ENCODE data around the gene PDGFRB.

Gene PDGFRB

GRCh38 chr5:150172145-150172544 is 16.5 kb upstream of the PDGFRB start:
- Histone ChIP-seq H4K20me1 (ENCODE audit: insufficient read depth, low read length) (no peaks in the 10 kb centered on the region), H3K4me3 (ENCODE audit: low read length) (no peak overlapping the region), H2AFZ (ENCODE audit: low read depth, low read length) (no peak overlapping the region), H3K79me2 (ENCODE audit: low read length) (no peaks in the 10 kb centered on the region), H3K36me3 (replicated peaks; ENCODE audit: low read depth, low read length) (no peaks in the 10 kb centered on the region), H3K9ac (ENCODE audit: low read length) (no peak overlapping the region), H3K27ac (ENCODE audit: low read length) (no peak overlapping the region), H3K4me2 (ENCODE audit: low read length) (no peak overlapping the region), H3K4me1 (ENCODE audit: low read length) (no peaks in the 10 kb centered on the region), H3K27me3 (ENCODE audit: low read depth, low read length) (peaks cover 6% of the 10 kb centered on the region), H3K9me3 (ENCODE audit: insufficient read depth, low read length) (no peaks in the 10 kb centered on the region)
- TF ChIP-seq EZH2phosphoT487 (IDR thresholded peaks at IDR 0.05; ENCODE audit: low read depth), result no peak

- peaks cover under 1% of the 10 kb centered on the region; the same call in 1 of the 2 replicates for H3K4me1 ChIP-seq (ENCODE audit: low read length)
- H4K20me1 ChIP-seq (ENCODE audit: insufficient read depth, low read length), result no peaks in the 10 kb centered on the region
- H3K9ac ChIP-seq (ENCODE audit: low read length), result no peak overlapping the region
- H3K79me2 ChIP-seq (ENCODE audit: low read length), result no peaks in the 10 kb centered on the region
- H2AFZ ChIP-seq (ENCODE audit: low read depth, low read length), result no peak overlapping the region
- H3K4me3 ChIP-seq (ENCODE audit: low read length), result no peak overlapping the region
- TF ChIP-seq EZH2phosphoT487 (IDR thresholded peaks at IDR 0.05; ENCODE audit: low read depth) (no peak), CTCF (IDR thresholded peaks at IDR 0.05; ENCODE audit: low read depth, low read length) (no peak)
- H3K27me3 ChIP-seq (ENCODE audit: low read depth, low read length), result peaks cover 6% of the 10 kb centered on the region
- no peaks in the 10 kb centered on the region for H3K9me3 ChIP-seq (ENCODE audit: insufficient read depth, low read length)
- no peaks in the 10 kb centered on the region for H3K36me3 ChIP-seq (replicated peaks; ENCODE audit: low read depth, low read length)
- H3K4me2 ChIP-seq (ENCODE audit: low read length), result no peak overlapping the region
- no peak overlapping the region for H3K27ac ChIP-seq (ENCODE audit: low read length)
These were observed 13.2 kb upstream of the PDGFRB start for GRCh38 chr5:150168864-150169263.

GRCh38 chr5:150167908-150168307 is 12.3 kb upstream of the PDGFRB start:
- H3K36me3 ChIP-seq (replicated peaks; ENCODE audit: low read depth, low read length), result no peaks in the 10 kb centered on the region
- H3K27me3 ChIP-seq (ENCODE audit: low read depth, low read length), result peaks cover 6% of the 10 kb centered on the region
- no peak for TF ChIP-seq EZH2phosphoT487 (IDR thresholded peaks at IDR 0.05; ENCODE audit: low read depth)
- no peak for TF ChIP-seq CTCF (IDR thresholded peaks at IDR 0.05; ENCODE audit: low read depth, low read length)
- no peak overlapping the region for H3K27ac ChIP-seq (ENCODE audit: low read length)
- H3K9ac ChIP-seq (ENCODE audit: low read length), result no peak overlapping the region
- no peak overlapping the region for H3K4me3 ChIP-seq (ENCODE audit: low read length)
- no peaks in the 10 kb centered on the region for H4K20me1 ChIP-seq (ENCODE audit: insufficient read depth, low read length)
- peaks cover 10% of the 10 kb centered on the region for H3K4me1 ChIP-seq (ENCODE audit: low read length)
- no peaks in the 10 kb centered on the region for H3K9me3 ChIP-seq (ENCODE audit: insufficient read depth, low read length)
- no peaks in the 10 kb centered on the region for H3K79me2 ChIP-seq (ENCODE audit: low read length)
- no peak overlapping the region for H2AFZ ChIP-seq (ENCODE audit: low read depth, low read length)
- no peak overlapping the region for H3K4me2 ChIP-seq (ENCODE audit: low read length)

- Histone ChIP-seq H3K27me3 (ENCODE audit: low read depth, low read length) (peaks cover 6% of the 10 kb centered on the region), H3K9me3 (ENCODE audit: insufficient read depth, low read length) (no peaks in the 10 kb centered on the region), H4K20me1 (ENCODE audit: insufficient read depth, low read length) (no peaks in the 10 kb centered on the region), H3K9ac (ENCODE audit: low read length) (no peak overlapping the region), H3K4me2 (ENCODE audit: low read length) (no peak overlapping the region), H3K79me2 (ENCODE audit: low read length) (no peaks in the 10 kb centered on the region), H3K4me3 (ENCODE audit: low read length) (no peak overlapping the region), H2AFZ (ENCODE audit: low read depth, low read length) (no peak overlapping the region), H3K36me3 (replicated peaks; ENCODE audit: low read depth, low read length) (no peaks in the 10 kb centered on the region), H3K4me1 (ENCODE audit: low read length) (peaks cover 14% of the 10 kb centered on the region), H3K27ac (ENCODE audit: low read length) (no peak overlapping the region)
- TF ChIP-seq EZH2phosphoT487 (IDR thresholded peaks at IDR 0.05; ENCODE audit: low read depth), result no peak
- TF ChIP-seq CTCF (IDR thresholded peaks at IDR 0.05; ENCODE audit: low read depth, low read length), result no peak
These were observed 11.8 kb upstream of the PDGFRB start for GRCh38 chr5:150167512-150167850.
